OCI-LY3 (cell line): Measurements from ENCODE around the gene LSM4.

ENCODE experiments used
- H2AFZ ChIP-seq: fragments of 200-600, 300-600 bp; shearing (Covaris generic); 2 replicates; pipeline ENCODE4 v1.6.0; 2014; ENCODE audit warnings: antibody characterized with exemption, low read depth, low read length
- H3K27ac ChIP-seq: fragments of 200-600, 300-600 bp; sonication (generic); 2 replicates; pipeline ENCODE4 v1.5.1; 2014; ENCODE audit warnings: mild to moderate bottlenecking, low read length, moderate library complexity, mixed read lengths
- H3K27me3 ChIP-seq: fragments of 200-600, 300-600 bp; sonication (generic); 2 replicates; pipeline ENCODE4 v1.6.1; 2014; ENCODE audit warnings: low read depth, low read length, mixed read lengths
- H3K36me3 ChIP-seq: fragments of 200-600, 300-600 bp; sonication (generic); replicated peaks from 2 replicates; pipeline ENCODE3; 2014; ENCODE audit warnings: low read depth, low read length, mixed read lengths
- H3K4me1 ChIP-seq: fragments of 300-600, 200-600 bp; sonication (generic); 2 replicates; pipeline ENCODE4 v1.6.1; 2014; ENCODE audit warnings: low read length, mixed read lengths
- H3K4me2 ChIP-seq: fragments of 200-600, 300-600 bp; sonication (generic); 2 replicates; pipeline ENCODE4 v1.6.1; 2014; ENCODE audit warnings: low read length, mixed read lengths
- H3K4me3 ChIP-seq: fragments of 300-600, 200-600 bp; sonication (generic); 2 replicates; pipeline ENCODE4 v1.5.1; 2014; ENCODE audit warnings: antibody characterized with exemption, mild to moderate bottlenecking, low read length, moderate library complexity
- H3K79me2 ChIP-seq: fragments of 300-600, 200-600 bp; shearing (Covaris generic); 2 replicates; pipeline ENCODE4 v1.6.1; 2014; ENCODE audit warnings: mild to moderate bottlenecking, low read length, mixed read lengths
- H3K9ac ChIP-seq: fragments of 300-600, 200-600 bp; shearing (Covaris generic); 2 replicates; pipeline ENCODE4 v1.6.0; 2014; ENCODE audit warnings: mild to moderate bottlenecking, low read length, moderate library complexity
- H3K9me3 ChIP-seq: fragments of 200-600, 300-600 bp; shearing (Covaris generic); 2 replicates; pipeline ENCODE4 v1.6.1; 2014; ENCODE audit warnings: low read length, mixed read lengths; ENCODE audit not compliant: insufficient read depth
- H4K20me1 ChIP-seq: fragments of 200-600, 300-600 bp; sonication (generic); 2 replicates; pipeline ENCODE4 v1.6.1; 2016; ENCODE audit warnings: low read length, mixed read lengths; ENCODE audit not compliant: insufficient read depth
- EZH2phosphoT487 ChIP-seq: fragments of 200-600 bp; shearing (Covaris generic); IDR thresholded peaks from 2 replicates; pipeline ENCODE4 v1.6.1; 2018; ENCODE audit warnings: antibody characterized with exemption, mixed run types, low read depth
- TF ChIP-seq, protein P1 (sequence below): fragments of 200-600, 300-600 bp; sonication (generic); IDR thresholded peaks from 2 replicates; pipeline ENCODE4 v1.5.1; 2014; ENCODE audit warnings: antibody characterized with exemption, low read length, low read depth

The LSM4 gene

DNA sequence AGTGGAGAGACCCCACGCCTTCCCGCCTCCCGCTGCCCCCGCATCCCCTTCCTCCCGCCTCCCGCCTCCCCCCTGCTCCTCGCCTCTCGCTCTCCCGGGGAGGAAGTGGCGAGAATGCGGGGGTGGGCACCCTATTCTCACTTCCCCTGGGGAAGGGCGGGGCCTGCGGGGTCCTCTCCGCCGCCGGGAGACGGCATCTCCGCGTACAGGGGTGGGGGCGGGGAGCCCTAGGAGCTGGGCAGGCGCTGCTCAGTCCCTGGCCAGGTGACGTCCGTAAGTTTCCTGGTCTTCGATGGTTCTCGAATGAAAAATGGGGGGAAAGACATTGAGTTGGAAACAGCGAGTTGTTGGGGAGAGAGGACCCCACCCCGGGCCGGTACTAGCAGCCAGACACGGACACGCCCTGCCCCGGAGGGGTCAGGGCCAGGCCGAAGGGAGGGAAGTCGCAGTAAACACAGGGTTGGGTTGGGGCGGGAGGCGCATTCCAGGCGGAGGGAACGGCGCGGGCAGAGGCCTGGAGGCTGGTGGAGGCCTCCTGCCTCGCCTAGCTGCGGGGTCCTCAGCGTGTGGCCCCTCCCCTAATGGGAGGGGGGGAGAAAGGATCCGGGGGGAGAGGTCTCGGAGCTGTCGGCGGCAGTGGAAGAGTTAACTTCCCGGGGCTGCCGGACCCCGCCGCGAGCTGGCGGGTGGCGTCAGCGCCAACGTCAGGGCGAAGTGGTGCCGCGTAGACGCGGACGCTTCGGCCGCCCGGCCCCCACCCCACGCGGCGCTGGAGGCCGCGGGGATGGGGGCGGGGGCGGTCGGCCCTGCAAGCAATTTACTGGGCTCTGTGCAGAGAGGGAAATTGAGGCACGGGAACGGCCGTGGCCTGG lies 31.1 kb downstream of the LSM4 start:
- no peaks in the 10 kb centered on the region for H3K9me3 ChIP-seq
- peak overlapping the region; percentile 91 for H3K9ac ChIP-seq
- H3K27ac ChIP-seq = peak overlapping the region; percentile 86
- no peaks in the 10 kb centered on the region for H3K27me3 ChIP-seq
- peak overlapping the region; percentile 83 for H3K4me2 ChIP-seq
- H3K36me3 ChIP-seq = no peaks in the 10 kb centered on the region
- H3K4me1 ChIP-seq = peaks cover 32% of the 10 kb centered on the region
- H3K79me2 ChIP-seq = no peaks in the 10 kb centered on the region
- peak overlapping the region; percentile 80 for H3K4me3 ChIP-seq
- no peak overlapping the region for H2AFZ ChIP-seq
- no peaks in the 10 kb centered on the region for H4K20me1 ChIP-seq
- TF ChIP-seq, protein P1, sequence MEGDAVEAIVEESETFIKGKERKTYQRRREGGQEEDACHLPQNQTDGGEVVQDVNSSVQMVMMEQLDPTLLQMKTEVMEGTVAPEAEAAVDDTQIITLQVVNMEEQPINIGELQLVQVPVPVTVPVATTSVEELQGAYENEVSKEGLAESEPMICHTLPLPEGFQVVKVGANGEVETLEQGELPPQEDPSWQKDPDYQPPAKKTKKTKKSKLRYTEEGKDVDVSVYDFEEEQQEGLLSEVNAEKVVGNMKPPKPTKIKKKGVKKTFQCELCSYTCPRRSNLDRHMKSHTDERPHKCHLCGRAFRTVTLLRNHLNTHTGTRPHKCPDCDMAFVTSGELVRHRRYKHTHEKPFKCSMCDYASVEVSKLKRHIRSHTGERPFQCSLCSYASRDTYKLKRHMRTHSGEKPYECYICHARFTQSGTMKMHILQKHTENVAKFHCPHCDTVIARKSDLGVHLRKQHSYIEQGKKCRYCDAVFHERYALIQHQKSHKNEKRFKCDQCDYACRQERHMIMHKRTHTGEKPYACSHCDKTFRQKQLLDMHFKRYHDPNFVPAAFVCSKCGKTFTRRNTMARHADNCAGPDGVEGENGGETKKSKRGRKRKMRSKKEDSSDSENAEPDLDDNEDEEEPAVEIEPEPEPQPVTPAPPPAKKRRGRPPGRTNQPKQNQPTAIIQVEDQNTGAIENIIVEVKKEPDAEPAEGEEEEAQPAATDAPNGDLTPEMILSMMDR = no peak
- TF ChIP-seq EZH2phosphoT487 = no peak

- Histone ChIP-seq H4K20me1 (no peaks in the 10 kb centered on the region), H3K4me2 (peak overlapping the region; percentile 83), H3K4me1 (peaks cover 32% of the 10 kb centered on the region), H3K9me3 (no peaks in the 10 kb centered on the region), H3K9ac (peak overlapping the region; percentile 91), H3K79me2 (no peaks in the 10 kb centered on the region), H3K4me3 (peak overlapping the region; percentile 80), H3K27me3 (no peaks in the 10 kb centered on the region), H3K27ac (peak overlapping the region; percentile 86), H3K36me3 (no peaks in the 10 kb centered on the region), H2AFZ (no peak overlapping the region)
- no peak for TF ChIP-seq EZH2phosphoT487
- TF ChIP-seq, protein P1 = 0 out of 2 replicates have a peak, but pooled peaks have one; percentile 5
Observed at GRCh38 chr19:18291019-18291524, 31.8 kb downstream of the LSM4 start.

DNA sequence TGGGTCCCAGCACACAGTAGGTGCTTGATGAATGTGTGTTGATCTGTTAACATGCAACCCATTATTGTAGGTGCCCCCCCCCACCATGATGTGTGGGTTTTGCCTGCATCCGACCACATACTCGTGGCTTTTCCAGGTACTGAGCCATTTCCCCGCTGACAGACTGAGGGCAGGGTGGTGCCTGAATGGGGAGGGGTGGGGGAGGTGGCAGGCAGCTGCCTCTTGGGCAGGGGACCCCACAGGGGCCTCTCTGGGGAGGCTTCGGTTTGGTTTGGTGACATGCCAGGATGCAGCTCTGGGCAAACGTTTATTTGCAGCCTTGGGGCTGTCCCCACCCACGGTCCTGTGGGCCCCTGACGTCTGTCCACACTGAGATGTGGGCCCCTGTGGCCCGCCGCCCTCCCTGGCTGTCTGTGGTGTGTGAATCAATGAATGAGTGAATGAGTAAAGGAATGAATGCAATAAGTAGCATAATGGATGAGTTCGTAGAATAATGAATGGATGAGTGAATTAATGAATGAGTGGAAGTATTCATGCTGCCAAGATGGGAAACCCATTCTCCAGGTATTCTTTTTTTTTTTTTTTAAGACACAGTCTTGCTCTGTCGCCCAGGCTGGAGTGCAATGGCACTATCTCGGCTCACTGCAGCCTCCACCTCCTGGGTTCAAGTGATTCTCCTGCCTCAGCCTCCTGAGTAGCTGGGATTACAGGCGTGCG lies 32.4 kb downstream of the LSM4 start:
- Histone ChIP-seq H3K9ac (peak overlapping the region; percentile 3; the same call in 1 of the 2 replicates), H3K4me3 (peak overlapping the region; percentile 80), H3K27me3 (no peaks in the 10 kb centered on the region), H3K36me3 (no peaks in the 10 kb centered on the region), H3K4me2 (peak overlapping the region; percentile 83), H3K4me1 (peaks cover 32% of the 10 kb centered on the region), H3K79me2 (no peaks in the 10 kb centered on the region), H3K27ac (peak overlapping the region; percentile 86), H3K9me3 (no peaks in the 10 kb centered on the region), H4K20me1 (no peaks in the 10 kb centered on the region), H2AFZ (no peak overlapping the region)
- TF ChIP-seq, protein P1 = no peak
- TF ChIP-seq EZH2phosphoT487 = no peak
